ENCODE data around the gene TOP3B. TPM values are rescaled to one million over a fixed set of nuclear protein-coding genes. Genes with fewer than 3 reads are reported as not detected.

TOP3B gene
- total and polyA plus RNA-seq, 2 donors = 17.4 to 18.4 TPM

GRCh38 chr22:21991304-21991596, 8.7 kb upstream of the TOP3B start:
- H3K36me3 ChIP-seq (ENCODE audit: control insufficient read depth in 2 of 2, insufficient read depth in 2 of 2, low read length in 1 of 2) = no peaks in the 10 kb centered on the region
- no peaks in the 10 kb centered on the region for H3K9me3 ChIP-seq (ENCODE audit: control insufficient read depth in 2 of 2, insufficient read depth in 1 of 2, low read length in 1 of 2)
- H3K4me3 ChIP-seq (ENCODE audit: low read length in 2 of 2) = no peak overlapping the region
- WGBS = 96% methylated on average over 6 of the region's 6 CpGs
- no peak for DNase-seq (ENCODE audit: low read depth in 6 of 9, low spot score in 9 of 9)
- H3K4me1 ChIP-seq (ENCODE audit: control insufficient read depth in 2 of 2, insufficient read depth in 2 of 2, low read length in 2 of 2) = no peaks in the 10 kb centered on the region
- H3K27ac ChIP-seq (ENCODE audit: low read depth in 1 of 2, low read length in 1 of 2) = no peak overlapping the region
- no peaks in the 10 kb centered on the region for H3K27me3 ChIP-seq (ENCODE audit: control insufficient read depth in 2 of 2, insufficient read depth in 1 of 2, low read length in 1 of 2)

GRCh38 chr22:21990445-21991303, 8.1 kb upstream of the TOP3B start:
- H3K27me3 ChIP-seq (ENCODE audit: control insufficient read depth in 2 of 2, insufficient read depth in 1 of 2, low read length in 1 of 2) = no peaks in the 10 kb centered on the region
- 92% methylated on average over 16 of the region's 16 CpGs for WGBS
- no peaks in the 10 kb centered on the region for H3K9me3 ChIP-seq (ENCODE audit: control insufficient read depth in 2 of 2, insufficient read depth in 1 of 2, low read length in 1 of 2)
- H3K4me3 ChIP-seq (ENCODE audit: low read length in 2 of 2) = no peak overlapping the region
- no peaks in the 10 kb centered on the region for H3K36me3 ChIP-seq (ENCODE audit: control insufficient read depth in 2 of 2, insufficient read depth in 2 of 2, low read length in 1 of 2)
- H3K27ac ChIP-seq (ENCODE audit: low read depth in 1 of 2, low read length in 1 of 2) = no peak overlapping the region
- no peak for DNase-seq (ENCODE audit: low read depth in 6 of 9, low spot score in 9 of 9)
- H3K4me1 ChIP-seq (ENCODE audit: control insufficient read depth in 2 of 2, insufficient read depth in 2 of 2, low read length in 2 of 2) = no peaks in the 10 kb centered on the region

GRCh38 chr22:21989049-21989448, 6.5 kb upstream of the TOP3B start:
- Histone ChIP-seq H3K27me3 (ENCODE audit: control insufficient read depth in 2 of 2, insufficient read depth in 1 of 2, low read length in 1 of 2) (no peaks in the 10 kb centered on the region), H3K9me3 (ENCODE audit: control insufficient read depth in 2 of 2, insufficient read depth in 1 of 2, low read length in 1 of 2) (no peaks in the 10 kb centered on the region), H3K4me1 (ENCODE audit: control insufficient read depth in 2 of 2, insufficient read depth in 2 of 2, low read length in 2 of 2) (no peaks in the 10 kb centered on the region), H3K27ac (ENCODE audit: low read depth in 1 of 2, low read length in 1 of 2) (no peak overlapping the region), H3K36me3 (ENCODE audit: control insufficient read depth in 2 of 2, insufficient read depth in 2 of 2, low read length in 1 of 2) (no peaks in the 10 kb centered on the region), H3K4me3 (ENCODE audit: low read length in 2 of 2) (no peak overlapping the region)
- WGBS = 93% methylated on average over 6 of the region's 6 CpGs
- no peak for DNase-seq (ENCODE audit: low read depth in 6 of 9, low spot score in 9 of 9)

GRCh38 chr22:21985214-21985613, 2.6 kb upstream of the TOP3B start:
- Histone ChIP-seq H3K27ac (ENCODE audit: low read depth in 1 of 2, low read length in 1 of 2) (no peak overlapping the region), H3K4me1 (ENCODE audit: control insufficient read depth in 2 of 2, insufficient read depth in 2 of 2, low read length in 2 of 2) (peaks cover 7 to 8% of the 10 kb centered on the region in 2 donors), H3K36me3 (ENCODE audit: control insufficient read depth in 2 of 2, insufficient read depth in 2 of 2, low read length in 1 of 2) (no peaks in the 10 kb centered on the region), H3K9me3 (ENCODE audit: control insufficient read depth in 2 of 2, insufficient read depth in 1 of 2, low read length in 1 of 2) (no peaks in the 10 kb centered on the region), H3K4me3 (ENCODE audit: low read length in 2 of 2) (no peak overlapping the region), H3K27me3 (ENCODE audit: control insufficient read depth in 2 of 2, insufficient read depth in 1 of 2, low read length in 1 of 2) (no peaks in the 10 kb centered on the region)
- WGBS = 96% methylated on average over 5 of the region's 5 CpGs
- no peak for DNase-seq (ENCODE audit: low read depth in 6 of 9, low spot score in 9 of 9)

- no peak for DNase-seq (ENCODE audit: low read depth in 6 of 9, low spot score in 9 of 9)
- Histone ChIP-seq H3K9me3 (ENCODE audit: control insufficient read depth in 2 of 2, insufficient read depth in 1 of 2, low read length in 1 of 2) (no peaks in the 10 kb centered on the region), H3K4me1 (ENCODE audit: control insufficient read depth in 2 of 2, insufficient read depth in 2 of 2, low read length in 2 of 2) (peaks cover 7 to 8% of the 10 kb centered on the region in 2 donors), H3K36me3 (ENCODE audit: control insufficient read depth in 2 of 2, insufficient read depth in 2 of 2, low read length in 1 of 2) (no peaks in the 10 kb centered on the region), H3K27ac (ENCODE audit: low read depth in 1 of 2, low read length in 1 of 2) (no peak overlapping the region), H3K27me3 (ENCODE audit: control insufficient read depth in 2 of 2, insufficient read depth in 1 of 2, low read length in 1 of 2) (no peaks in the 10 kb centered on the region), H3K4me3 (ENCODE audit: low read length in 2 of 2) (no peak overlapping the region)
- 72% methylated on average over 7 of the region's 7 CpGs for WGBS
Measured at GRCh38 chr22:21984793-21985192, 2.2 kb upstream of the TOP3B start.

GRCh38 chr22:21981874-21982273, 713 bp downstream of the TOP3B start:
- peak overlapping the region; percentile 96 to 99 for H3K4me3 ChIP-seq (ENCODE audit: low read length in 2 of 2)
- peaks cover 7 to 8% of the 10 kb centered on the region in 2 donors for H3K4me1 ChIP-seq (ENCODE audit: control insufficient read depth in 2 of 2, insufficient read depth in 2 of 2, low read length in 2 of 2)
- no peaks in the 10 kb centered on the region for H3K27me3 ChIP-seq (ENCODE audit: control insufficient read depth in 2 of 2, insufficient read depth in 1 of 2, low read length in 1 of 2)
- H3K9me3 ChIP-seq (ENCODE audit: control insufficient read depth in 2 of 2, insufficient read depth in 1 of 2, low read length in 1 of 2) = no peaks in the 10 kb centered on the region
- DNase-seq (ENCODE audit: low read depth in 6 of 9, low spot score in 9 of 9) = no peak
- 37% methylated on average over 2 of the region's 2 CpGs for WGBS
- no peak overlapping the region for H3K27ac ChIP-seq (ENCODE audit: low read depth in 1 of 2, low read length in 1 of 2)
- H3K36me3 ChIP-seq (ENCODE audit: control insufficient read depth in 2 of 2, insufficient read depth in 2 of 2, low read length in 1 of 2) = peaks cover 0 to 4% of the 10 kb centered on the region in 2 donors

- Histone ChIP-seq H3K27ac (ENCODE audit: low read depth in 1 of 2, low read length in 1 of 2) (no peak overlapping the region), H3K4me3 (ENCODE audit: low read length in 2 of 2) (no peak overlapping the region), H3K4me1 (ENCODE audit: control insufficient read depth in 2 of 2, insufficient read depth in 2 of 2, low read length in 2 of 2) (peaks cover 7 to 8% of the 10 kb centered on the region in 2 donors), H3K9me3 (ENCODE audit: control insufficient read depth in 2 of 2, insufficient read depth in 1 of 2, low read length in 1 of 2) (no peaks in the 10 kb centered on the region), H3K27me3 (ENCODE audit: control insufficient read depth in 2 of 2, insufficient read depth in 1 of 2, low read length in 1 of 2) (no peaks in the 10 kb centered on the region), H3K36me3 (ENCODE audit: control insufficient read depth in 2 of 2, insufficient read depth in 2 of 2, low read length in 1 of 2) (peaks cover 4% of the 10 kb centered on the region in 2 donors)
- DNase-seq (ENCODE audit: low read depth in 6 of 9, low spot score in 9 of 9) = no peak
- WGBS = 96% methylated on average over 7 of the region's 7 CpGs
Measured at GRCh38 chr22:21980547-21980946, 2.0 kb downstream of the TOP3B start.

- Histone ChIP-seq H3K27me3 (ENCODE audit: control insufficient read depth in 2 of 2, insufficient read depth in 1 of 2, low read length in 1 of 2) (no peaks in the 10 kb centered on the region), H3K4me1 (ENCODE audit: control insufficient read depth in 2 of 2, insufficient read depth in 2 of 2, low read length in 2 of 2) (peaks cover 7 to 8% of the 10 kb centered on the region in 2 donors), H3K27ac (ENCODE audit: low read depth in 1 of 2, low read length in 1 of 2) (no peak overlapping the region), H3K36me3 (ENCODE audit: control insufficient read depth in 2 of 2, insufficient read depth in 2 of 2, low read length in 1 of 2) (peaks cover 21 to 22% of the 10 kb centered on the region in 2 donors), H3K4me3 (ENCODE audit: low read length in 2 of 2) (no peak overlapping the region), H3K9me3 (ENCODE audit: control insufficient read depth in 2 of 2, insufficient read depth in 1 of 2, low read length in 1 of 2) (no peaks in the 10 kb centered on the region)
- no peak for DNase-seq (ENCODE audit: low read depth in 6 of 9, low spot score in 9 of 9)
- 97% methylated on average over 11 of the region's 11 CpGs for WGBS
Measured at GRCh38 chr22:21978564-21979386, 3.8 kb downstream of the TOP3B start.

GRCh38 chr22:21977814-21978213, 4.8 kb downstream of the TOP3B start:
- no peak for DNase-seq (ENCODE audit: low read depth in 6 of 9, low spot score in 9 of 9)
- 92% methylated on average over 1 of the region's 1 CpG for WGBS
- H3K9me3 ChIP-seq (ENCODE audit: control insufficient read depth in 2 of 2, insufficient read depth in 1 of 2, low read length in 1 of 2) = no peaks in the 10 kb centered on the region
- H3K4me1 ChIP-seq (ENCODE audit: control insufficient read depth in 2 of 2, insufficient read depth in 2 of 2, low read length in 2 of 2) = peaks cover 7 to 8% of the 10 kb centered on the region in 2 donors
- no peak overlapping the region for H3K4me3 ChIP-seq (ENCODE audit: low read length in 2 of 2)
- no peak overlapping the region for H3K27ac ChIP-seq (ENCODE audit: low read depth in 1 of 2, low read length in 1 of 2)
- H3K27me3 ChIP-seq (ENCODE audit: control insufficient read depth in 2 of 2, insufficient read depth in 1 of 2, low read length in 1 of 2) = no peaks in the 10 kb centered on the region
- peaks cover 27 to 30% of the 10 kb centered on the region in 2 donors for H3K36me3 ChIP-seq (ENCODE audit: control insufficient read depth in 2 of 2, insufficient read depth in 2 of 2, low read length in 1 of 2)
